GM12874 (cell line): ENCODE results near the gene SPRED3.
A peak's percentile ranks its signal among the peaks of the same experiment; 100 is the strongest.

Experiments used
- TF ChIP-seq, protein P1 (sequence below): IDR thresholded peaks from 2 replicates; pipeline ENCODE4 v1.5.1; 2011; ENCODE audit warnings: low read depth, mild to moderate bottlenecking, control low read depth, low read length, moderate library complexity; ENCODE audit not compliant: insufficient read depth

Gene SPRED3

DNA sequence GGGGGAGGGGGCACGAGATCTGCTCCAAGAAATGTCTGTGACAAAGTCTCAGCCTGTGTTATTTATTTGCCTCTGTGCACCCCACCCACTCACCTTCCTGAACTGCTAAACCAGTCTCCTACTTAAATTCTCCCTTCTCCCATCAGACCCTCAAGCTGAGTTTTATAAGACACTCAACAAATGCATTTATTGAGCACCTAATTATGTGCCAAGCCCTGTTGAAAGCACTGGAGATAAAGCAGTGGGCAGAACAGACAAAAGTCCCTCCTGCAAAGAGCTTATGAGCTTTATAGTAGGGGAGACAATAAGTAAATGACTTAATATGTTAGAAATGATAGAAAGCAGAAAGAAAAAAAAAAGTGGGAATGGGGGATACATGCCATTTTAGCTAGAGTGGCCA is 11.0 kb downstream of the SPRED3 start:
- TF ChIP-seq, protein P1, sequence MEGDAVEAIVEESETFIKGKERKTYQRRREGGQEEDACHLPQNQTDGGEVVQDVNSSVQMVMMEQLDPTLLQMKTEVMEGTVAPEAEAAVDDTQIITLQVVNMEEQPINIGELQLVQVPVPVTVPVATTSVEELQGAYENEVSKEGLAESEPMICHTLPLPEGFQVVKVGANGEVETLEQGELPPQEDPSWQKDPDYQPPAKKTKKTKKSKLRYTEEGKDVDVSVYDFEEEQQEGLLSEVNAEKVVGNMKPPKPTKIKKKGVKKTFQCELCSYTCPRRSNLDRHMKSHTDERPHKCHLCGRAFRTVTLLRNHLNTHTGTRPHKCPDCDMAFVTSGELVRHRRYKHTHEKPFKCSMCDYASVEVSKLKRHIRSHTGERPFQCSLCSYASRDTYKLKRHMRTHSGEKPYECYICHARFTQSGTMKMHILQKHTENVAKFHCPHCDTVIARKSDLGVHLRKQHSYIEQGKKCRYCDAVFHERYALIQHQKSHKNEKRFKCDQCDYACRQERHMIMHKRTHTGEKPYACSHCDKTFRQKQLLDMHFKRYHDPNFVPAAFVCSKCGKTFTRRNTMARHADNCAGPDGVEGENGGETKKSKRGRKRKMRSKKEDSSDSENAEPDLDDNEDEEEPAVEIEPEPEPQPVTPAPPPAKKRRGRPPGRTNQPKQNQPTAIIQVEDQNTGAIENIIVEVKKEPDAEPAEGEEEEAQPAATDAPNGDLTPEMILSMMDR = no peak

- TF ChIP-seq, protein P1 = no peak
Measured at GRCh38 chr19:38400361-38400760, 11.9 kb downstream of the SPRED3 start.

DNA sequence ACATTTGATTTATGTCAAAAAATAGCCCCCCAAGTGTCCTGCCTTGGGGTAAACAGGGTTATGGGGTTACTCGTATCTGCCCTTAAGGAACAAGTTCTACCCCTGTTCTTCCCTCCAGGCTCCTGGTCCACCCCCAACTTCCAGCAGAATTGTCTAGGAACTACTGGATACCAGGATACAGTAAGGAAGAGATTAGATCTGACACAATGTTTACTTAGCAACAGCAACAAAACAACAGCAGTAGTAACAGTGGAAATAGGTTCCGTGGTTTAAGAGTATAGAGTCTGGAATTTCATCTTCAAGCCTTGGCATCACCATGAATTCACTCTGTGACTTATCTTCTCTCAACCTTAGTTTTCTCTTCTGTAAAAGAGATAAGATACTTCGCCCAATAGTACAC is 12.7 kb downstream of the SPRED3 start:
- TF ChIP-seq, protein P1 = no peak

- TF ChIP-seq, protein P1 = no peak
Measured at GRCh38 chr19:38402623-38402966, 14.1 kb downstream of the SPRED3 start.

- TF ChIP-seq, protein P1 = peak; percentile 96
Measured at GRCh38 chr19:38402967-38403674, 14.6 kb downstream of the SPRED3 start, which contains the start of gene FAM98C. Gene FAM98C, plus strand, starts transcription at chr19:38403093. Its CDS starts 61 bp downstream, at chr19:38403154.

DNA sequence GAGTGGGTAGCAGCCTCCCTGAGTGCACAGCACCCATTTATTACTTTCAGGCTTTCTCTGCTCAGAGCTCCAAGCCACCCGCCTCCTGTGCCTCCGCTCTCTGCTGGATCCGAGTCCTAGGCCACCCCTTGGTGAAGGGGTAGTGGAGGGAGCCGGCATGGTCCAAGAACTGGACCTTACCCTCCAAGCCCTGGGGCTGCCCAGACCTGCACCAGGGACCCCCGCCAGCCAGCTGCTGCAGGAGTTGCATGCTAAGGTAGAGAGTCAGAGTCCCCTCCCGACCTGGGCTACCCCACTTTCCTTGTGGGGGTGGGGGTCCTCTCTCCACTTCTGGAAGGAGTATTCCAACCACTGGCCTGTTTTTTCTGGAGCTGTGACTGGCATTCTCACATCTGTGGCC is 16.4 kb downstream of the SPRED3 start:
- TF ChIP-seq, protein P1 = no peak

- TF ChIP-seq, protein P1 = no peak
Measured at GRCh38 chr19:38405276-38405675, 16.8 kb downstream of the SPRED3 start.
